Hepatocyte (in vitro differentiated cells): ENCODE measurements around the gene ZSWIM4. TPM values are rescaled to one million over a fixed set of nuclear protein-coding genes. Genes with fewer than 3 reads are reported as not detected.
"Not testable (repeated sequence)": the region's sequence is repeated elsewhere in the genome, so short reads cannot be mapped to it uniquely, and the experiment has no call there.

ENCODE experiments used
- DNase-seq: peaks from one replicate; pipeline ENCODE4 v3.0.0-alpha.2; 2016; ENCODE audit warnings: low spot score
- H2AFZ ChIP-seq: fragments of 200-600 bp; sonication (generic); 2 replicates; pipeline ENCODE4 v1.6.0; 2016; ENCODE audit warnings: antibody characterized with exemption, mild to moderate bottlenecking
- H3K27ac ChIP-seq: fragments of 200-600 bp; sonication (generic); 2 replicates; pipeline ENCODE4 v1.5.1; 2016; ENCODE audit warnings: mild to moderate bottlenecking
- H3K27me3 ChIP-seq: fragments of 200-600 bp; sonication (generic); 2 replicates; pipeline ENCODE4 v1.6.1; 2016
- H3K36me3 ChIP-seq: fragments of 200-600 bp; sonication (generic); replicated peaks from 2 replicates; pipeline ENCODE4 v1.5.1; 2016; ENCODE audit warnings: low read depth; ENCODE audit not compliant: insufficient read depth
- H3K4me1 ChIP-seq: fragments of 200-600 bp; sonication (generic); 2 replicates; pipeline ENCODE4 v1.5.1; 2016; ENCODE audit warnings: mild to moderate bottlenecking, moderate library complexity; ENCODE audit not compliant: insufficient read depth
- H3K4me2 ChIP-seq: fragments of 200-600 bp; sonication (generic); 2 replicates; pipeline ENCODE4 v1.6.0; 2016
- H3K4me3 ChIP-seq: fragments of 200-600 bp; sonication (generic); 2 replicates; pipeline ENCODE4 v1.5.1; 2016; ENCODE audit warnings: mild to moderate bottlenecking
- H3K79me2 ChIP-seq: fragments of 200-600 bp; sonication (generic); 2 replicates; pipeline ENCODE4 v1.6.0; 2017; ENCODE audit warnings: mild to moderate bottlenecking
- H3K9me2 ChIP-seq: fragments of 200-600 bp; sonication (generic); replicated peaks from 2 replicates; pipeline ENCODE4 v1.6.0; 2017; ENCODE audit warnings: mild to moderate bottlenecking; ENCODE audit not compliant: insufficient read depth
- H3K9me3 ChIP-seq: fragments of 200-600 bp; sonication (generic); 2 replicates; pipeline ENCODE4 v1.5.1; 2016; ENCODE audit warnings: low read depth, mild to moderate bottlenecking
- H4K20me1 ChIP-seq: fragments of 200-600 bp; sonication (generic); 2 replicates; pipeline ENCODE4 v1.6.0; 2016; ENCODE audit warnings: mild to moderate bottlenecking; ENCODE audit not compliant: insufficient read depth, poor library complexity, severe bottlenecking
- CTCF ChIP-seq: fragments of 200-600 bp; sonication (generic); IDR thresholded peaks from 2 replicates; pipeline ENCODE4 v1.5.1; 2016; ENCODE audit warnings: antibody characterized with exemption, mild to moderate bottlenecking; ENCODE audit not compliant: poor library complexity
- EZH2 ChIP-seq: fragments of 200-600 bp; sonication (generic); IDR thresholded peaks from 2 replicates; pipeline ENCODE4 v1.6.1; 2016; ENCODE audit warnings: antibody characterized with exemption, mild to moderate bottlenecking, borderline replicate concordance
- EZH2phosphoT487 ChIP-seq: fragments of 200-600 bp; sonication (generic); IDR thresholded peaks from one replicate; pipeline ENCODE4 v1.6.1; 2018; ENCODE audit warnings: antibody characterized with exemption, mild to moderate bottlenecking, low read depth, moderate library complexity; ENCODE audit not compliant: unreplicated experiment, severe bottlenecking
- WGBS: methylation state at CpG from one replicate; pipeline ENCODE4 v1.1.6; 2016; ENCODE audit warnings: low lambda C conversion rate; ENCODE audit errors: missing lambda C conversion rate; 5-methylcytosine and 5-hydroxymethylcytosine counted together
- polyA plus RNA-seq: library from polyadenylated mRNA; unstranded; fragments of >200 nt; fragmentation: Nextera tagmentation; extraction: Ambion mirVana; gene quantifications from 2 replicates; pipeline ENCODE4 v1.2.1, GENCODE V29; 2016
- total RNA-seq: library from RNA; depleted of rRNA; stranded (reverse); fragments of >200 nt; gene quantifications from 2 replicates; pipeline ENCODE4 v1.2.3, GENCODE V29; 2014

The ZSWIM4 gene
- total and polyA plus RNA-seq, 2 experiments from 2014 or later: 3.5 to 3.7 TPM

GRCh38 chr19:13751436-13751835 lies 43.8 kb upstream of the ZSWIM4 start:
- Histone ChIP-seq H2AFZ (no peak overlapping the region), H3K27me3 (no peaks in the 10 kb centered on the region), H3K79me2 (peaks cover 22% of the 10 kb centered on the region), H4K20me1 (no peaks in the 10 kb centered on the region), H3K4me1 (no peaks in the 10 kb centered on the region), H3K4me2 (no peak overlapping the region), H3K4me3 (no peak overlapping the region), H3K9me3 (no peaks in the 10 kb centered on the region), H3K9me2 (no peaks in the 10 kb centered on the region), H3K36me3 (no peaks in the 10 kb centered on the region), H3K27ac (no peak overlapping the region)
- over 99% methylated on average over 16 of the region's 16 CpGs for WGBS
- DNase-seq: no peak
- no peak for TF ChIP-seq CTCF
- no peak for TF ChIP-seq EZH2phosphoT487
- no peak for TF ChIP-seq EZH2

DNA sequence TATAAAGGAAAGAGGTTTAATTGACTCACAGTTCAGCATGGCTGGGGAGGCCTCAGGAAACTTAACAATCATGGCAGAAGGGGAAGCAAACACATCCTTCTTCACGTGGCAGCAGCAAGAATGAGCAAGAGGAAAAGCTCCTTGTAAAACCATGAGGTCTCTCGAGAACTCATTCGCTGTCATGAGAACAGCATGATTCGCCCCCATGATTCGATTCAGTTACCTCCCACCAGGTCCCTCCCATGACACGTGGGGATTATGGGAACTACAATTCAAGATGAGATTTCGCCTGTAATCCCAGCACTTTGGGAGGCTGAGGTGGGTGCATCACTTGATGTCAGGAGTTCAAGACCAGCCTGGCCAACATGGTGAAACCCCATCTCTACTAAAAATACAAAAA lies 41.6 kb upstream of the ZSWIM4 start:
- 98% methylated on average over 7 of the region's 7 CpGs for WGBS
- H3K36me3 ChIP-seq, H3K4me2 ChIP-seq, H3K4me3 ChIP-seq, H3K9me2 ChIP-seq, H3K27ac ChIP-seq, H3K9me3 ChIP-seq, H4K20me1 ChIP-seq, DNase-seq, H2AFZ ChIP-seq, H3K4me1 ChIP-seq, H3K27me3 ChIP-seq: not testable (repeated sequence)
- H3K79me2 ChIP-seq: peaks cover 19% of the 10 kb centered on the region

- H2AFZ ChIP-seq: no peak overlapping the region
- TF ChIP-seq EZH2phosphoT487: no peak
- no peak for TF ChIP-seq CTCF
- TF ChIP-seq EZH2: no peak
- H3K4me3 ChIP-seq: no peak overlapping the region
- H3K79me2 ChIP-seq: no peaks in the 10 kb centered on the region
- over 99% methylated on average over 9 of the region's 9 CpGs for WGBS
- no peak overlapping the region for H3K27ac ChIP-seq
- H3K9me3 ChIP-seq: no peaks in the 10 kb centered on the region
- H3K27me3 ChIP-seq: no peaks in the 10 kb centered on the region
- H3K4me1 ChIP-seq: no peaks in the 10 kb centered on the region
- H3K4me2 ChIP-seq: no peak overlapping the region
- H3K36me3 ChIP-seq: no peaks in the 10 kb centered on the region
- no peaks in the 10 kb centered on the region for H4K20me1 ChIP-seq
- no peak for DNase-seq
- H3K9me2 ChIP-seq: no peaks in the 10 kb centered on the region
These were observed 39.0 kb upstream of the ZSWIM4 start for GRCh38 chr19:13756210-13756609.

DNA sequence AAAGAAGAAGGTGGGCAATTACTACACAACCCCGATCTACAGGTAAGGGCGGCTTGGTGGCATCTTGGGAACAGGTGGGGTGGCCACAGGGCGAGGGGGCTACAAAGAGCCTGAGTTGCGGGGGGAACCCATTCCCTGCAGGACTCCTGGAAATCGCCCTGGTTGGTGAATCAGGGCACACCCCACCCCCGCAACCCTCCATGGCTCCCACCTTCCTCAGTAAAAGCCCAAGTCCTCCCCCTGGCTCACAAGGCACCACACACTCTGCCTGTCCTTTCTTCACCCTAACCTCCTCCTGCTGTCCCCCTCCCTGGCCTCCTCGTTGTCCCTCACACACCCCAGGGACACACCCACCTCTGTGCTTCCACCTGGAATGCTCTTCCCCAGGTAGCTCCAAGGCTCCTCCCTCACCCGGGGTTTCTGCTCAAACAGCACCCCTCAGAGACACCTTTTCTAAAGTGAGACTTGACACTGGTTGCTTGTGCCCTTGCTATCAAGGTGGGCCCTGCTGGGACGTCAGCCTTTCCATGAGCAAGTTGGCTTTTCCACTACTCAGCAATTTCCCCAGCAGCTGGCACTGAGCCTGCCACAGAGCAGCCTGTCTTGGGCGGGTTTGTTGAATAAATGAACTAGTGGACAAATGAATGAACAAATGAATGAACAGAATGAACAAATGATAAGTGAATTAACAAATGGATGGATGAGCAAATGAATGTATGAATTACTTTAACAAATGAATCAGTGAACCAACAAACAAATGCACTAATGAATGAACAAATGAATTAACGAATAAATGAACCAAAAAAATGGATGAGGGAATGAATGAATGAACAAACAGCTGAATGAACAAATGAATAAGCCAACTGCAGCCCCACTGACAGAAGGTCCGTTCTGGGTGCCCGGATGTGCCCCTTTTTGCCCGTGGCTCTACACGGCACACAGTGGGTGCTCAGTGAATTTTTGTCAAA lies 37.2 kb upstream of the ZSWIM4 start:
- TF ChIP-seq EZH2phosphoT487 (no peak), EZH2 (no peak), CTCF (no peak)
- Histone ChIP-seq H4K20me1 (no peaks in the 10 kb centered on the region), H3K4me2 (no peak overlapping the region), H3K9me2 (no peaks in the 10 kb centered on the region), H3K27me3 (no peaks in the 10 kb centered on the region), H3K4me3 (no peak overlapping the region), H3K4me1 (no peaks in the 10 kb centered on the region), H3K9me3 (no peaks in the 10 kb centered on the region), H3K36me3 (no peaks in the 10 kb centered on the region), H2AFZ (no peak overlapping the region), H3K79me2 (no peaks in the 10 kb centered on the region), H3K27ac (no peak overlapping the region)
- DNase-seq: no peak
- 88% methylated on average over 15 of the region's 15 CpGs for WGBS
